MM.1S (cell line): ENCODE measurements around the gene TET1.

ENCODE experiments used
- DNase-seq: peaks from one replicate; pipeline ENCODE4 v3.0.0-alpha.2; 2015
- H2AFZ ChIP-seq: fragments of 300-600 bp; sonication (generic); 2 replicates; pipeline ENCODE4 v1.6.0; 2016; ENCODE audit warnings: antibody characterized with exemption, low read length
- H3F3A ChIP-seq: fragments of 300-600 bp; sonication (generic); 2 replicates; pipeline ENCODE4 v1.6.1; 2016; ENCODE audit warnings: mild to moderate bottlenecking, antibody characterized with exemption, low read length, moderate library complexity, mixed read lengths; ENCODE audit not compliant: insufficient read depth
- H3K27ac ChIP-seq: fragments of 300-600 bp; sonication (generic); 2 replicates; pipeline ENCODE4 v1.5.1; 2016; ENCODE audit warnings: mild to moderate bottlenecking, low read length
- H3K27me3 ChIP-seq: fragments of 300-600 bp; sonication (generic); replicated peaks from 2 replicates; pipeline ENCODE4 v1.6.0; 2016; ENCODE audit warnings: low read length; ENCODE audit not compliant: insufficient read depth
- H3K36me3 ChIP-seq: fragments of 300-600 bp; sonication (generic); replicated peaks from 2 replicates; pipeline ENCODE4 v1.6.1; 2016; ENCODE audit warnings: mild to moderate bottlenecking, low read length, mixed read lengths; ENCODE audit not compliant: insufficient read depth
- H3K4me1 ChIP-seq: fragments of 300-600 bp; sonication (generic); 2 replicates; pipeline ENCODE4 v1.6.1; 2016; ENCODE audit warnings: low read length, mixed read lengths
- H3K4me2 ChIP-seq: fragments of 300-600 bp; sonication (generic); 2 replicates; pipeline ENCODE4 v1.6.0; 2016; ENCODE audit warnings: low read depth, low read length
- H3K4me3 ChIP-seq: fragments of 300-600 bp; sonication (generic); 2 replicates; pipeline ENCODE4 v1.5.1; 2016; ENCODE audit warnings: low read length, mixed read lengths
- H3K79me2 ChIP-seq: fragments of 300-600 bp; sonication (generic); 2 replicates; pipeline ENCODE4 v1.6.1; 2016; ENCODE audit warnings: mixed run types, low read length, mixed read lengths
- H3K9ac ChIP-seq: fragments of 300-600 bp; sonication (generic); 2 replicates; pipeline ENCODE4 v1.6.1; 2016; ENCODE audit warnings: low read length, mixed read lengths
- H3K9me2 ChIP-seq: fragments of 300-600 bp; sonication (generic); replicated peaks from 2 replicates; pipeline ENCODE4 v1.6.1; 2016; ENCODE audit warnings: mild to moderate bottlenecking, low read length, mixed read lengths; ENCODE audit not compliant: insufficient read depth
- H3K9me3 ChIP-seq: fragments of 300-600 bp; sonication (generic); replicated peaks from 2 replicates; pipeline ENCODE4 v1.6.1; 2016; ENCODE audit warnings: mild to moderate bottlenecking, low read length, mixed read lengths; ENCODE audit not compliant: insufficient read depth
- H4K20me1 ChIP-seq: fragments of 300-600 bp; sonication (generic); 2 replicates; pipeline ENCODE4 v1.6.1; 2016; ENCODE audit warnings: mild to moderate bottlenecking, low read length, moderate library complexity, mixed read lengths; ENCODE audit not compliant: insufficient read depth
- EZH2 ChIP-seq: fragments of 300-600 bp; sonication (generic); optimal IDR thresholded peaks from 2 replicates; pipeline ENCODE3; 2017; ENCODE audit warnings: low read depth, mild to moderate bottlenecking, antibody characterized with exemption, low read length, mixed read lengths
- EZH2phosphoT487 ChIP-seq: fragments of 300-600 bp; sonication (generic); IDR thresholded peaks from 2 replicates; pipeline ENCODE4 v1.6.1; 2018; ENCODE audit warnings: antibody characterized with exemption, low read length
- TF ChIP-seq, protein P1 (sequence below): fragments of 300-600 bp; sonication (generic); IDR thresholded peaks from 2 replicates; pipeline ENCODE4 v1.5.1; 2016; ENCODE audit warnings: antibody characterized with exemption, low read length, mixed read lengths

Gene TET1

GRCh38 chr10:68668972-68669371 is 108.8 kb downstream of the TET1 start:
- H3K9me3 ChIP-seq, result no peaks in the 10 kb centered on the region
- H3K4me3 ChIP-seq, result no peak overlapping the region
- H2AFZ ChIP-seq, result no peak overlapping the region
- DNase-seq, result no peak
- H3K27ac ChIP-seq, result no peak overlapping the region
- H3K4me1 ChIP-seq, result no peaks in the 10 kb centered on the region
- peaks cover 7% of the 10 kb centered on the region; the same call in 1 of the 2 replicates for H3K36me3 ChIP-seq
- no peak for TF ChIP-seq EZH2
- TF ChIP-seq EZH2phosphoT487, result no peak
- TF ChIP-seq, protein P1, sequence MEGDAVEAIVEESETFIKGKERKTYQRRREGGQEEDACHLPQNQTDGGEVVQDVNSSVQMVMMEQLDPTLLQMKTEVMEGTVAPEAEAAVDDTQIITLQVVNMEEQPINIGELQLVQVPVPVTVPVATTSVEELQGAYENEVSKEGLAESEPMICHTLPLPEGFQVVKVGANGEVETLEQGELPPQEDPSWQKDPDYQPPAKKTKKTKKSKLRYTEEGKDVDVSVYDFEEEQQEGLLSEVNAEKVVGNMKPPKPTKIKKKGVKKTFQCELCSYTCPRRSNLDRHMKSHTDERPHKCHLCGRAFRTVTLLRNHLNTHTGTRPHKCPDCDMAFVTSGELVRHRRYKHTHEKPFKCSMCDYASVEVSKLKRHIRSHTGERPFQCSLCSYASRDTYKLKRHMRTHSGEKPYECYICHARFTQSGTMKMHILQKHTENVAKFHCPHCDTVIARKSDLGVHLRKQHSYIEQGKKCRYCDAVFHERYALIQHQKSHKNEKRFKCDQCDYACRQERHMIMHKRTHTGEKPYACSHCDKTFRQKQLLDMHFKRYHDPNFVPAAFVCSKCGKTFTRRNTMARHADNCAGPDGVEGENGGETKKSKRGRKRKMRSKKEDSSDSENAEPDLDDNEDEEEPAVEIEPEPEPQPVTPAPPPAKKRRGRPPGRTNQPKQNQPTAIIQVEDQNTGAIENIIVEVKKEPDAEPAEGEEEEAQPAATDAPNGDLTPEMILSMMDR, result no peak
- no peaks in the 10 kb centered on the region; the same call in 1 of the 2 replicates for H3K79me2 ChIP-seq
- no peaks in the 10 kb centered on the region for H4K20me1 ChIP-seq
- no peak overlapping the region for H3K4me2 ChIP-seq
- H3K9ac ChIP-seq, result no peak overlapping the region
- H3K27me3 ChIP-seq, result no peaks in the 10 kb centered on the region
- no peaks in the 10 kb centered on the region for H3F3A ChIP-seq
- no peaks in the 10 kb centered on the region for H3K9me2 ChIP-seq

- no peaks in the 10 kb centered on the region for H4K20me1 ChIP-seq
- no peaks in the 10 kb centered on the region for H3K79me2 ChIP-seq
- H3K27me3 ChIP-seq, result no peaks in the 10 kb centered on the region
- no peak overlapping the region for H3K27ac ChIP-seq
- no peaks in the 10 kb centered on the region; the same call in 1 of the 2 replicates for H3K36me3 ChIP-seq
- no peaks in the 10 kb centered on the region for H3F3A ChIP-seq
- DNase-seq, result peak; percentile 53
- 0 out of 2 replicates have a peak, but pooled peaks cover 4% of the 10 kb centered on the region for H3K4me1 ChIP-seq
- no peaks in the 10 kb centered on the region for H3K9me3 ChIP-seq
- peak overlapping the region; percentile 63 for H3K4me2 ChIP-seq
- peak overlapping the region; percentile 37 for H3K4me3 ChIP-seq
- no peaks in the 10 kb centered on the region for H3K9me2 ChIP-seq
- H3K9ac ChIP-seq, result no peak overlapping the region
- TF ChIP-seq, protein P1, result no peak
- TF ChIP-seq EZH2 (no peak), EZH2phosphoT487 (no peak)
- peak overlapping the region; percentile 12; the same call in 1 of the 2 replicates for H2AFZ ChIP-seq
These were observed 124.3 kb downstream of the TET1 start for GRCh38 chr10:68684413-68684812.

DNA sequence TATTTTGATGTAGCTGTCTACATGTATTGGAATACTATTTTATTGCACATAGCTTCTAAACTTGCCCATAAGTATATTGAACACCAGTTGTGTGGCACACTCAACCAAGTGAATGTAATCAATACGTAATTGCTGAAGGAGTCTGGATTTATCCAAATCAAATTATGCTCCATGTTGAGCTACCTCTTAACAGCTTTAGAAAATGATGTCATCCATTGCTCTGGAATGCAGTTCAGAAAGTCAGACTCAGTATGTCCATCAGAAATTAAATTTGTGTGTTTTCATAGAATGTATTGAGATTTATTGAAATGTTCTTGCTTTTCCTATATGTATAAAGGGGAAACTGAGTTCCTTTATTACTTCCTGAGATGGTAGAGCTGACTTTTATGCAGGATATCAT is 135.9 kb downstream of the TET1 start:
- Histone ChIP-seq H3K4me2 (no peak overlapping the region), H4K20me1 (no peaks in the 10 kb centered on the region), H3F3A (no peaks in the 10 kb centered on the region), H3K79me2 (no peaks in the 10 kb centered on the region), H3K9me3 (no peaks in the 10 kb centered on the region), H3K27me3 (no peaks in the 10 kb centered on the region), H3K27ac (no peak overlapping the region), H2AFZ (no peak overlapping the region), H3K9ac (no peak overlapping the region), H3K9me2 (no peaks in the 10 kb centered on the region), H3K4me3 (no peak overlapping the region), H3K36me3 (no peaks in the 10 kb centered on the region), H3K4me1 (no peaks in the 10 kb centered on the region)
- no peak for TF ChIP-seq EZH2phosphoT487
- TF ChIP-seq, protein P1, result no peak
- TF ChIP-seq EZH2, result no peak
- no peak for DNase-seq
